ENCODE measurements around the gene GREB1. TPM values are rescaled to one million over a fixed set of nuclear protein-coding genes. Genes with fewer than 3 reads are reported as not detected.

The GREB1 gene
- total RNA-seq, 1 experiment from 2014 or later, result 6.2 TPM

DNA sequence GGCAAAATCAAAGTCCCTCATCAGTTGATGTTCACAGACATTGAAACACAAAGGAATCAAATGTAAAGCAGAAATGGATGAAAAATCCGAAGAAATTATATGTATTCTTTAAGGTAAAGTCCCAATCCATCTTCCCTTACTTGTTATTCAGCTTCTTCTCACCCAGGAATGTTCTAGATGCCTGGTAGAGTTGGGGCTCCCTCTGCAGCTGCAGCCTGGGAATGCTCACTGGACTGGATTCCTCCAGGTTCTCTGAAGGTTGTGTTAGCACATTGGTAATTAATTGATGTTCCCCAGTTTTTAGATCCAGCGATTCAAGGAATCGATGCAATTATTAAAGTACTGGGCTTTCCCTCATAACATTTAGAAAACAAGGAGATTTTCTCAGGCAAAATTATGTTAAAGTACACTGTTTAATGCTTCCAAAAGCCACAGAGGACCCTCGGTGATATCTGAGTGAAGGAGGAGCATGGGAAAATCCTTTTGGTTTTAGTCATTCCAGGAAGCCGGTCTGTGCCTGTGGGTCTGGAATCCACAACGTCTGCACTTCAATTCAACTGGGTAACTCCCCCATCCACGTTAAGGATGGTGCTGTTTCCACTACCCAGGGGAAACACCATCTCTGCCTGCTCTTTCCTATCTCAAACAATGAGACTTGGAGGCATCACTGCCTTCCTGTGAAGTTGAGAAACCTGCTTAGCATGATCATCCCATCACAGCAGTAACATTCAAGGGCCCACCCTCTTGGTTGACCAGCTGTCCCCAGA lies 114.2 kb downstream of the GREB1 start:
- no peaks in the 10 kb centered on the region for H3K9me2 ChIP-seq (ENCODE audit: insufficient read depth)
- no peak overlapping the region for H3K4me2 ChIP-seq (ENCODE audit: low read length)
- BruUV-seq (replicated peaks), result no TSS peak
- ATAC-seq (peak; percentile 69), DNase-seq (ENCODE audit: low read depth, low spot score) (no peak)
- H3K36me3 ChIP-seq (ENCODE audit: control insufficient read depth in 1 of 2, insufficient read depth in 2 of 2, low read length in 2 of 2), result no peaks in the 10 kb centered on the region
- H3K79me2 ChIP-seq (ENCODE audit: insufficient read depth, low read length), result no peaks in the 10 kb centered on the region
- POLR2A ChIA-PET, result no interaction called here
- H3K9ac ChIP-seq (ENCODE audit: low read length), result no peak overlapping the region
- H3K9me3 ChIP-seq (ENCODE audit: control insufficient read depth in 1 of 2, insufficient read depth in 1 of 2, low read depth in 1 of 2, low read length in 2 of 2), result no peaks in the 10 kb centered on the region
- no peak overlapping the region for H3K27ac ChIP-seq (ENCODE audit: low read depth, low read length)
- no peaks in the 10 kb centered on the region; the same call in 1 of the 2 replicates for H3K27me3 ChIP-seq (ENCODE audit: insufficient read depth, low read length)
- intact Hi-C loops (cut with micrococcal nuclease), result no loop called here
- no peak overlapping the region for H3K4me3 ChIP-seq (replicated peaks in 1 of 2; ENCODE audit: low read depth in 1 of 2, low read length in 2 of 2)
- TF ChIP-seq, protein P1, sequence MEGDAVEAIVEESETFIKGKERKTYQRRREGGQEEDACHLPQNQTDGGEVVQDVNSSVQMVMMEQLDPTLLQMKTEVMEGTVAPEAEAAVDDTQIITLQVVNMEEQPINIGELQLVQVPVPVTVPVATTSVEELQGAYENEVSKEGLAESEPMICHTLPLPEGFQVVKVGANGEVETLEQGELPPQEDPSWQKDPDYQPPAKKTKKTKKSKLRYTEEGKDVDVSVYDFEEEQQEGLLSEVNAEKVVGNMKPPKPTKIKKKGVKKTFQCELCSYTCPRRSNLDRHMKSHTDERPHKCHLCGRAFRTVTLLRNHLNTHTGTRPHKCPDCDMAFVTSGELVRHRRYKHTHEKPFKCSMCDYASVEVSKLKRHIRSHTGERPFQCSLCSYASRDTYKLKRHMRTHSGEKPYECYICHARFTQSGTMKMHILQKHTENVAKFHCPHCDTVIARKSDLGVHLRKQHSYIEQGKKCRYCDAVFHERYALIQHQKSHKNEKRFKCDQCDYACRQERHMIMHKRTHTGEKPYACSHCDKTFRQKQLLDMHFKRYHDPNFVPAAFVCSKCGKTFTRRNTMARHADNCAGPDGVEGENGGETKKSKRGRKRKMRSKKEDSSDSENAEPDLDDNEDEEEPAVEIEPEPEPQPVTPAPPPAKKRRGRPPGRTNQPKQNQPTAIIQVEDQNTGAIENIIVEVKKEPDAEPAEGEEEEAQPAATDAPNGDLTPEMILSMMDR (IDR thresholded peaks at IDR 0.05 in 2 of 3, conservative IDR thresholded peaks at IDR 0.05 in 1 of 3; ENCODE audit: borderline replicate concordance in 1 of 3, insufficient read depth in 1 of 3, low read depth in 2 of 3, low read length in 2 of 3), result peak; percentile 39 to 41 (median 39); a peak in 4 of 6 replicates
- peak; percentile 60 for TF ChIP-seq RAD21 (IDR thresholded peaks at IDR 0.05; ENCODE audit: low read depth)
- TF ChIP-seq TCF7L2 (IDR thresholded peaks at IDR 0.05; ENCODE audit: borderline replicate concordance, extremely low read depth, insufficient read depth, insufficient read length), result no peak
- RAD21 ChIA-PET (ENCODE audit: low non-redundant PET in 1 of 2, low total read pairs in 2 of 2, uncharacterized antibody in 2 of 2, unreplicated experiment in 2 of 2), result no interaction called here
- no peak overlapping the region for H2AFZ ChIP-seq (ENCODE audit: low read depth, low read length, poor library complexity, severe bottlenecking)
- no peaks in the 10 kb centered on the region for H3K4me1 ChIP-seq (ENCODE audit: control insufficient read depth in 1 of 2, insufficient read depth in 2 of 2, low read length in 2 of 2)
- no peaks in the 10 kb centered on the region for H4K20me1 ChIP-seq (ENCODE audit: insufficient read depth)
- CTCF ChIA-PET, result interaction anchor here (0.9 to 1.8 kb wide), 2 partner anchors 167 to 516 kb away, joined by 3 to 4 read pairs; a partner anchor contains a TSS

DNA sequence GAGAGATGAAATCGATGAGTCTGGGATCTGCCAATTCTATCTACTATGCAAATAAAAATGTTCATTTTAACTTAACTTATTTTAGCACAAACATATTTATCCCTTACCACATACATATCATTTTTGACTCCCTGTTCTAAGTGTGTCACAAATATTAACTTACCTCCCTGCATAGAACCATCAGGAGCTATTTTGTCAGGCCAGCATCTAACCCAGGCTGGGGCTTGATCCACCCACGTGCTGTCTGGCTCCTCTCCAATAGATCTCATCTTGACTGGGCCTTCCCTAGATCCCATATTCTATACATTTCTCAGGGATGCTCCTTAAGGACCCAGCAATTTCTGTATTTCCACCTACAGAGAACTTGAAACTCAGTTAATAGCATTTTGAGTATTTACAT lies 115.2 kb downstream of the GREB1 start:
- RAD21 ChIA-PET (ENCODE audit: low non-redundant PET in 1 of 2, low total read pairs in 2 of 2, uncharacterized antibody in 2 of 2, unreplicated experiment in 2 of 2), result no interaction called here
- TF ChIP-seq JUND (IDR thresholded peaks at IDR 0.05) (no peak), SP1 (IDR thresholded peaks at IDR 0.05; ENCODE audit: low read depth) (no peak), ZNF274 (IDR thresholded peaks at IDR 0.05; ENCODE audit: low read depth, low read length) (no peak), CEBPB (IDR thresholded peaks at IDR 0.05; ENCODE audit: low read depth) (no peak), POLR2AphosphoS5 (IDR thresholded peaks at IDR 0.05; ENCODE audit: low read depth, low read length) (no peak), ZFX (IDR thresholded peaks at IDR 0.05) (no peak), EZH2phosphoT487 (IDR thresholded peaks at IDR 0.05; ENCODE audit: borderline replicate concordance) (no peak), ELF1 (IDR thresholded peaks at IDR 0.05; ENCODE audit: borderline replicate concordance, low read depth) (no peak), EGR1 (IDR thresholded peaks at IDR 0.05; ENCODE audit: low read depth) (no peak), SRF (IDR thresholded peaks at IDR 0.05; ENCODE audit: low read depth) (no peak), SIN3A (IDR thresholded peaks at IDR 0.05; ENCODE audit: low read depth) (no peak), FOSL1 (IDR thresholded peaks at IDR 0.05; ENCODE audit: low read depth) (no peak)
- TF ChIP-seq, protein P2, sequence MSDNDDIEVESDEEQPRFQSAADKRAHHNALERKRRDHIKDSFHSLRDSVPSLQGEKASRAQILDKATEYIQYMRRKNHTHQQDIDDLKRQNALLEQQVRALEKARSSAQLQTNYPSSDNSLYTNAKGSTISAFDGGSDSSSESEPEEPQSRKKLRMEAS (IDR thresholded peaks at IDR 0.05), result no peak
- TF ChIP-seq, protein P3, sequence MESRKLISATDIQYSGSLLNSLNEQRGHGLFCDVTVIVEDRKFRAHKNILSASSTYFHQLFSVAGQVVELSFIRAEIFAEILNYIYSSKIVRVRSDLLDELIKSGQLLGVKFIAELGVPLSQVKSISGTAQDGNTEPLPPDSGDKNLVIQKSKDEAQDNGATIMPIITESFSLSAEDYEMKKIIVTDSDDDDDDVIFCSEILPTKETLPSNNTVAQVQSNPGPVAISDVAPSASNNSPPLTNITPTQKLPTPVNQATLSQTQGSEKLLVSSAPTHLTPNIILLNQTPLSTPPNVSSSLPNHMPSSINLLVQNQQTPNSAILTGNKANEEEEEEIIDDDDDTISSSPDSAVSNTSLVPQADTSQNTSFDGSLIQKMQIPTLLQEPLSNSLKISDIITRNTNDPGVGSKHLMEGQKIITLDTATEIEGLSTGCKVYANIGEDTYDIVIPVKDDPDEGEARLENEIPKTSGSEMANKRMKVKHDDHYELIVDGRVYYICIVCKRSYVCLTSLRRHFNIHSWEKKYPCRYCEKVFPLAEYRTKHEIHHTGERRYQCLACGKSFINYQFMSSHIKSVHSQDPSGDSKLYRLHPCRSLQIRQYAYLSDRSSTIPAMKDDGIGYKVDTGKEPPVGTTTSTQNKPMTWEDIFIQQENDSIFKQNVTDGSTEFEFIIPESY (IDR thresholded peaks at IDR 0.05; ENCODE audit: extremely low read depth, insufficient replicate concordance, low read length), result no peak

More for the DNA sequence above, 115.2 kb downstream of the GREB1 start:
- no peaks in the 10 kb centered on the region for H3K79me2 ChIP-seq (ENCODE audit: insufficient read depth, low read length)
- POLR2A ChIA-PET, result no interaction called here
- no peak overlapping the region for H3K4me3 ChIP-seq (replicated peaks in 1 of 2; ENCODE audit: low read depth in 1 of 2, low read length in 2 of 2)
- H3K9ac ChIP-seq (ENCODE audit: low read length), result no peak overlapping the region
- BruUV-seq (replicated peaks), result no TSS peak
- no peaks in the 10 kb centered on the region for H3K9me2 ChIP-seq (ENCODE audit: insufficient read depth)
- ATAC-seq (no peak), DNase-seq (ENCODE audit: low read depth, low spot score) (no peak)
- no peaks in the 10 kb centered on the region for H3K4me1 ChIP-seq (ENCODE audit: control insufficient read depth in 1 of 2, insufficient read depth in 2 of 2, low read length in 2 of 2)
- no peak overlapping the region for H3K27ac ChIP-seq (ENCODE audit: low read depth, low read length)
- intact Hi-C loops (cut with micrococcal nuclease), result no loop called here
- no peaks in the 10 kb centered on the region for H4K20me1 ChIP-seq (ENCODE audit: insufficient read depth)
- no peak overlapping the region for H3K4me2 ChIP-seq (ENCODE audit: low read length)
- no peak overlapping the region for H2AFZ ChIP-seq (ENCODE audit: low read depth, low read length, poor library complexity, severe bottlenecking)
- H3K36me3 ChIP-seq (ENCODE audit: control insufficient read depth in 1 of 2, insufficient read depth in 2 of 2, low read length in 2 of 2), result no peaks in the 10 kb centered on the region
- no peaks in the 10 kb centered on the region for H3K9me3 ChIP-seq (ENCODE audit: control insufficient read depth in 1 of 2, insufficient read depth in 1 of 2, low read depth in 1 of 2, low read length in 2 of 2)
- H3K27me3 ChIP-seq (ENCODE audit: insufficient read depth, low read length), result no peaks in the 10 kb centered on the region; the same call in 1 of the 2 replicates
- CTCF ChIA-PET, result no interaction called here
